Osteoblast (primary cell): ENCODE measurements around the gene KAZN. TPM values are rescaled to one million over a fixed set of nuclear protein-coding genes. Genes with fewer than 3 reads are reported as not detected.

Source experiments
- DNase-seq: peaks from one replicate; pipeline ENCODE4 v3.0.0; 2011; ENCODE audit warnings: low spot score, mixed read lengths; ENCODE audit not compliant: insufficient read length; ENCODE audit errors: missing footprints
- H2AFZ ChIP-seq: 2 replicates; pipeline ENCODE4 v1.6.0; 2011; ENCODE audit warnings: mild to moderate bottlenecking, low read length
- H3K27ac ChIP-seq: 2 replicates; pipeline ENCODE4 v1.5.1; 2011; ENCODE audit warnings: mild to moderate bottlenecking, low read depth, low read length, moderate library complexity
- H3K27me3 ChIP-seq: 2 replicates; pipeline ENCODE4 v1.6.0; 2012; ENCODE audit warnings: mild to moderate bottlenecking, control low read depth, inconsistent platforms, low read length, moderate library complexity; ENCODE audit not compliant: insufficient read depth
- H3K36me3 ChIP-seq: 2 replicates; pipeline ENCODE4 v1.5.1; 2011; ENCODE audit warnings: mild to moderate bottlenecking, low read length, control low read depth, moderate library complexity; ENCODE audit not compliant: insufficient read depth
- H3K4me1 ChIP-seq: 2 replicates; pipeline ENCODE4 v1.5.1; 2011; ENCODE audit warnings: mild to moderate bottlenecking, low read length, control low read depth, moderate library complexity; ENCODE audit not compliant: insufficient read depth
- H3K4me2 ChIP-seq: 2 replicates; pipeline ENCODE4 v1.6.0; 2011; ENCODE audit warnings: mild to moderate bottlenecking, low read length; ENCODE audit not compliant: insufficient read depth
- H3K4me3 ChIP-seq: fragments of 200-600 bp; sonication (generic); 3 replicates; pipeline ENCODE4 v1.5.1; 2012; ENCODE audit warnings: mild to moderate bottlenecking, low read length, inconsistent platforms; ENCODE audit not compliant: insufficient read depth
- H3K79me2 ChIP-seq: 2 replicates; pipeline ENCODE4 v1.6.0; 2012; ENCODE audit warnings: mild to moderate bottlenecking, low read length, control low read depth, inconsistent platforms; ENCODE audit not compliant: insufficient read depth
- H3K9me3 ChIP-seq: 2 replicates; pipeline ENCODE4 v1.5.1; 2011; ENCODE audit warnings: low read depth, low read length, control low read depth
- H4K20me1 ChIP-seq: 2 replicates; pipeline ENCODE4 v1.6.0; 2012; ENCODE audit warnings: mild to moderate bottlenecking, low read length, control low read depth; ENCODE audit not compliant: insufficient read depth
- total RNA-seq: library from RNA; depleted of rRNA; stranded (reverse); fragments of >200 nt; gene quantifications from 2 replicates; pipeline ENCODE4 v1.2.3, GENCODE V29; 2012
- TF ChIP-seq, protein P1 (sequence below): IDR thresholded peaks from 2 replicates; pipeline ENCODE4 v1.5.1; 2011; ENCODE audit warnings: mild to moderate bottlenecking, low read depth, low read length, moderate library complexity; ENCODE audit errors: extremely low read depth

The KAZN gene
- total RNA-seq, 1 donor: 9.0 TPM

DNA sequence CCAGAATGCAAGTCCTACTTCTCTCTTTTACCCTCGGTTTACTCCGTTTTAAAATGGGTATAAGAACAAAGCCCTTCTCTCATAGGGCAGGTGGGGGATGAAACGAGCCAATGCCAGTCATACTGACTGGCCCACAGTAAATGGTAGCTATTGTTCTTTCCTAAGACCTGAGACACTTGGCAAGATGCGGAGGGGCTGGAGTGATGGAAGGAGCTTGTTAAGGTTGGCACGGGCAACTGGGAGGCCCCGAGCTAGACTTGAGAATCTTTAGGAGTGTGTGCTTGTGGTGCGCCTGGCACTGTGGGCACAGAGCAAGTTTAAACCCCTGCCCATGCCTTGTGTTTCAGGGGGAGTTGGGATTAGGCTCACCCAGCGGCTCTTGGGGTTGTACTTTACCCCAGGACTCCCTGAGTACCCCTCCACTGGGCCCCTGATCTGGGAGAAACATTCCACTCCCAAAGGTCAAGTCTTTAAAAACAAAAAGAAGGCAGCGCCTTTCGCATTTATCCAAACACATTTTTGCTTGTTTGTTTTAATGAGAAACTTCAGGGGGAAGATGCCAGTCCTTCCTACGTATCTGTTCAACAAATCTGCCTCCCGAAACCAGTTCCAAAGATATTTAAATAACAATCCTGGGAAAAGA, 314.5 kb downstream of the KAZN start:
- Histone ChIP-seq H3K4me2 (no peak overlapping the region), H3K9me3 (no peaks in the 10 kb centered on the region), H4K20me1 (no peaks in the 10 kb centered on the region), H3K79me2 (no peaks in the 10 kb centered on the region), H3K4me1 (no peaks in the 10 kb centered on the region), H3K27ac (no peak overlapping the region), H3K36me3 (no peaks in the 10 kb centered on the region), H3K27me3 (no peaks in the 10 kb centered on the region), H3K4me3 (no peak overlapping the region), H2AFZ (no peak overlapping the region)
- TF ChIP-seq, protein P1, sequence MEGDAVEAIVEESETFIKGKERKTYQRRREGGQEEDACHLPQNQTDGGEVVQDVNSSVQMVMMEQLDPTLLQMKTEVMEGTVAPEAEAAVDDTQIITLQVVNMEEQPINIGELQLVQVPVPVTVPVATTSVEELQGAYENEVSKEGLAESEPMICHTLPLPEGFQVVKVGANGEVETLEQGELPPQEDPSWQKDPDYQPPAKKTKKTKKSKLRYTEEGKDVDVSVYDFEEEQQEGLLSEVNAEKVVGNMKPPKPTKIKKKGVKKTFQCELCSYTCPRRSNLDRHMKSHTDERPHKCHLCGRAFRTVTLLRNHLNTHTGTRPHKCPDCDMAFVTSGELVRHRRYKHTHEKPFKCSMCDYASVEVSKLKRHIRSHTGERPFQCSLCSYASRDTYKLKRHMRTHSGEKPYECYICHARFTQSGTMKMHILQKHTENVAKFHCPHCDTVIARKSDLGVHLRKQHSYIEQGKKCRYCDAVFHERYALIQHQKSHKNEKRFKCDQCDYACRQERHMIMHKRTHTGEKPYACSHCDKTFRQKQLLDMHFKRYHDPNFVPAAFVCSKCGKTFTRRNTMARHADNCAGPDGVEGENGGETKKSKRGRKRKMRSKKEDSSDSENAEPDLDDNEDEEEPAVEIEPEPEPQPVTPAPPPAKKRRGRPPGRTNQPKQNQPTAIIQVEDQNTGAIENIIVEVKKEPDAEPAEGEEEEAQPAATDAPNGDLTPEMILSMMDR: no peak
- DNase-seq: peak; percentile 51

DNA sequence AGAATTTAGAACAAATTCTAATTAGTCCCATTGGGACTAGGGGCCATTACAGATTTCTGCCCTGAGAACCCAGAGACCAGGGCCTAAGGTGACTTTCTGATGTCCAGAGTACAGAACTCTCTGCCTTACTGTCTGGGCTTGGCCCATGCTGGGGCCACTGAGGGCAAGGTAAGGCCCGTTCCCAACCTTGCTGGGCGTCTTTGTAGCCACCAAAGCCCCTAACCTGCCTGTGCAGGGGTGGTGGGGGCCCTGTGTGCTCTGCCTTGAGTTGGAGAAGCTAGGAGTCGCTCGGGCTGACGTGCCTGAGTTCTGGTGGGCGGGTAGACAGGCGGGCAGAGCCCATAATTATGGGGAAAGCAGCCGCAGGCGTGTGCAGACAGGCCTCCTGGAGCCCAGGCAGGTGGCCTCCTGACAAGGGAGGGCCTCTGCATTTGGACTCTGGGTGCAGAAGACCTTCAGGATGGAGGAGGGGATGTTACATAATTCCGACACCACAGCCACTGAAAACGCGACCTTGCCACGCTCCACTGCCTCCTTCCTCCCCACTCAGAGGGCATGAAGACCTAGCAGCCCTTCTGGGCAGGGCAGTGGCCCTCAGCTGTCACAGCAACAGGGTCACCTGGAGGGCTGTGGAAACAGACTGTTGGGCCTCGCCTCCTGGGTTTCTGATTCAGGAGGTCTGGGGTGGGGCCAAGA, 315.1 kb downstream of the KAZN start:
- no peak for DNase-seq
- H3K79me2 ChIP-seq: no peaks in the 10 kb centered on the region
- H3K36me3 ChIP-seq: no peaks in the 10 kb centered on the region
- H4K20me1 ChIP-seq: no peaks in the 10 kb centered on the region
- no peak overlapping the region for H3K4me2 ChIP-seq
- TF ChIP-seq, protein P1: no peak
- no peaks in the 10 kb centered on the region for H3K4me1 ChIP-seq
- H3K27ac ChIP-seq: no peak overlapping the region
- H3K9me3 ChIP-seq: no peaks in the 10 kb centered on the region
- no peak overlapping the region for H2AFZ ChIP-seq
- no peak overlapping the region for H3K4me3 ChIP-seq
- no peaks in the 10 kb centered on the region for H3K27me3 ChIP-seq

DNA sequence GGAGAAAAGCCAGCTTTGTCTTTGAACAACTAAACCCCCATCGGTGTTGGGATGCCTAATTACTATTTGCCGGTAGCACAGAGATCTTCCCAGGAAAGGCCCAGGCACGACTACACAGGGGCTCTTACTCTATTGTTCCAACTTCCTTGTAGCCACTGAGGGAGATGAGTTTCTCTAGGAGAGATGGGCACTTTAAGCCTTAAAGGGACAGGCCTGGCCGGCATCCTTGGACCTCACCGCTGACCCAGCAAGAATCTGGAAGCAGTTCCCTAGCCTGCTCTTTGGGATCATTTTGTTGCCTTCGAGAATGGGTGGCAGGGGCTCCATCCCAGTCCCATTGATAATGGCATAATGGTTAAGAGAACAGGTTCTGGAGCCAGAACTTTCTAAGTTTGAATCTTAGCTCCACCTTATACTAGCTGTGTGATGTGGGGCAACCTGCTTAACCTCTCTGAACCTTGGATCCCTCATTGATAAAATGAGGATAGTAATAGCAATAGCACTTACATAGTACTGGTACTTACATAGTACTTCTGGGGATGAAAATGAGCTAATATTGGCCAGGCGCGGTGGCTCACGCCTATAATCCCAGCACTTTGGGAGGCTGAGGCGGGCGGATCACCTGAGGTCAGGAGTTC, 316.0 kb downstream of the KAZN start:
- Histone ChIP-seq H3K4me1 (no peaks in the 10 kb centered on the region), H3K9me3 (no peaks in the 10 kb centered on the region), H3K4me2 (no peak overlapping the region), H3K79me2 (no peaks in the 10 kb centered on the region), H2AFZ (no peak overlapping the region), H3K36me3 (no peaks in the 10 kb centered on the region), H4K20me1 (no peaks in the 10 kb centered on the region), H3K27ac (no peak overlapping the region), H3K4me3 (no peak overlapping the region), H3K27me3 (no peaks in the 10 kb centered on the region)
- TF ChIP-seq, protein P1: no peak
- DNase-seq: peak; percentile 47
